HAP-1 (cell line): ENCODE data around the gene ANKRD45.
"Not testable (repeated sequence)": the region's sequence is repeated elsewhere in the genome, so short reads cannot be mapped to it uniquely, and the experiment has no call there.

Source experiments
- DNase-seq, 2 experiments: peaks; one replicate each; pipeline ENCODE4 v3.0.0-alpha.2; 2016 to 2020; ENCODE audit warnings: low spot score in 2 of 2
- H3K27me3 ChIP-seq: fragments of 250-450 bp; sonication (Bioruptor Pico); 2 replicates; pipeline ENCODE4 v1.5.1; 2020; ENCODE audit warnings: low read depth, mild to moderate bottlenecking, moderate library complexity
- H3K36me3 ChIP-seq: fragments of 250-450 bp; sonication (Bioruptor Pico); replicated peaks from 2 replicates; pipeline ENCODE4 v1.5.1; 2020; ENCODE audit warnings: mild to moderate bottlenecking
- H3K4me1 ChIP-seq: fragments of 250-450 bp; sonication (Bioruptor Pico); 2 replicates; pipeline ENCODE4 v1.5.1; 2020; ENCODE audit warnings: mild to moderate bottlenecking
- H3K4me3 ChIP-seq: fragments of 250-450 bp; sonication (Bioruptor Pico); 2 replicates; pipeline ENCODE4 v1.5.1; 2020; ENCODE audit warnings: mild to moderate bottlenecking, moderate library complexity
- H3K9me3 ChIP-seq: fragments of 250-450 bp; sonication (Bioruptor Pico); 2 replicates; pipeline ENCODE4 v1.5.1; 2020; ENCODE audit warnings: mild to moderate bottlenecking, moderate library complexity
- in situ Hi-C: fragments of 300-500 bp; cut with MboI; formaldehyde crosslinking; loops from 3 replicates; pipeline ENCODE4 v1.14.3; 2020; ENCODE audit warnings: low sequenced_read_pairs, inconsistent platforms, mixed read lengths

ANKRD45 gene, protein sequence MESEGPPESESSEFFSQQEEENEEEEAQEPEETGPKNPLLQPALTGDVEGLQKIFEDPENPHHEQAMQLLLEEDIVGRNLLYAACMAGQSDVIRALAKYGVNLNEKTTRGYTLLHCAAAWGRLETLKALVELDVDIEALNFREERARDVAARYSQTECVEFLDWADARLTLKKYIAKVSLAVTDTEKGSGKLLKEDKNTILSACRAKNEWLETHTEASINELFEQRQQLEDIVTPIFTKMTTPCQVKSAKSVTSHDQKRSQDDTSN

DNA sequence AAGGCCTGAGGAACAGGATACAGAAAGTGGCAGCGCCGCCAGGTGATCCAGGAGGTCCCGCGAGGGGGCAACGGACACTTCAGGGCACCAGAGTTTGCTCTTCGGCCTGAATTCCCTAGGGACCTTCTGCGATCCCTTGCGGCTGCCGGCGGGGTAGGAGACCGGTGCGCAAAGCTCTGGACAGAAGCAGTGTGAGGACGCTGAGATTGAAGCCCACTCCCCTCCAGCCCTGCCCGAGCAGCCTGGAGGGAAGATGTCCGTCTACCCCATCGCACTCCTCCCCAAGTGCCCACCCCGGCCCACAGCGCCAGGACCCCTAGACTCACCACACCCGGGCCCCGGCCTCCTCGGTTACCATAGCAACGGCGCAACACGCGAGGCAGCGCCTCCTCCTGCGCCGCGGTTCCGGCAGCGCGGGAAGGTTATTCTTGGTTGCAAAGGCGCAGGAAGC, at the start of gene ANKRD45:
Gene ANKRD45, minus strand, starts transcription at position 361 of the 451 bp plus-strand sequence. CDS start 10,433 bp downstream, outside the sequence.
- in situ Hi-C loops = no loop called here

DNA sequence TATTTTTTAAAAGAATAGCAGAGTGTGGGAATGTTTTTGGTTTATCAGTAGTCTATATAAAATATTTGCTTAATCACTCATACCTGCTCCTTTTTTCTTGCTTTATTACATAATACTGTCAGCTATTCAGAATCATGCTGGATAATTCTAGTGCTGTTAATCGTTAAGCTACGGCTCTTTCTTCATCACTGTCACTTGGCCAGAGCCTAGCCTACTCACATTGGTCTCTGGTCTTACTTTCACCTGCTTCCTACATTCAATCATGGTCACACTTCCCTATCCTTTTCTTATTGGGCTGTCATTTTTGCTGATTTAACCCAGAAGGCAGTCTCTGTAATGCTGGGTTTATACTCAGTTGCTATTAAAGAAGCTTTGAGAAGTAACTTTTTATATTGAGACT, 47.6 kb upstream of the ANKRD45 start:
- Histone ChIP-seq H3K27me3 (no peaks in the 10 kb centered on the region), H3K4me1 (peaks cover 4% of the 10 kb centered on the region; the same call in 1 of the 2 replicates), H3K36me3 (no peaks in the 10 kb centered on the region), H3K4me3 (no peak overlapping the region), H3K9me3 (no peaks in the 10 kb centered on the region)
- no peak for DNase-seq
- in situ Hi-C loops = no loop called here

More for the DNA sequence above, at the start of gene ANKRD45:
- H3K4me3 ChIP-seq = no peak within 1 kb of the TSS
- H3K9me3 ChIP-seq = no peaks in the 10 kb centered on the region
- H3K36me3 ChIP-seq = no peaks in the 10 kb centered on the region
- no peaks in the 10 kb centered on the region for H3K27me3 ChIP-seq
- H3K4me1 ChIP-seq = no peaks in the 10 kb centered on the region
- no peak for DNase-seq

DNA sequence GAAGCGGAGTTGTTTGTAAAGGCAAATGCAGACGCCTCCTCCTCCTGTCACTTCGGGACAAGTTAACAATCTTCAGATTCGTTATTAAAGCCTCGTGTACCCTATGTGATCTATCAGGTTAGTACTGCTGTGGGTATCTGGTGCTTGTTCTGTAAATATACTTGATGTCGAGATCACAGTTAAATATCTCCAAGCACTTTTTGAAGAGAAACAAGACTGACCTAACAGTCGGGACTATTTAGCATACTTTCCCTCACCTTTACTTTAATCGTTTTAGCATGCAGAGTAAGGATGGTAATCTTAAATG, 45.8 kb upstream of the ANKRD45 start:
- no peak for DNase-seq
- in situ Hi-C loops = no loop called here

DNA sequence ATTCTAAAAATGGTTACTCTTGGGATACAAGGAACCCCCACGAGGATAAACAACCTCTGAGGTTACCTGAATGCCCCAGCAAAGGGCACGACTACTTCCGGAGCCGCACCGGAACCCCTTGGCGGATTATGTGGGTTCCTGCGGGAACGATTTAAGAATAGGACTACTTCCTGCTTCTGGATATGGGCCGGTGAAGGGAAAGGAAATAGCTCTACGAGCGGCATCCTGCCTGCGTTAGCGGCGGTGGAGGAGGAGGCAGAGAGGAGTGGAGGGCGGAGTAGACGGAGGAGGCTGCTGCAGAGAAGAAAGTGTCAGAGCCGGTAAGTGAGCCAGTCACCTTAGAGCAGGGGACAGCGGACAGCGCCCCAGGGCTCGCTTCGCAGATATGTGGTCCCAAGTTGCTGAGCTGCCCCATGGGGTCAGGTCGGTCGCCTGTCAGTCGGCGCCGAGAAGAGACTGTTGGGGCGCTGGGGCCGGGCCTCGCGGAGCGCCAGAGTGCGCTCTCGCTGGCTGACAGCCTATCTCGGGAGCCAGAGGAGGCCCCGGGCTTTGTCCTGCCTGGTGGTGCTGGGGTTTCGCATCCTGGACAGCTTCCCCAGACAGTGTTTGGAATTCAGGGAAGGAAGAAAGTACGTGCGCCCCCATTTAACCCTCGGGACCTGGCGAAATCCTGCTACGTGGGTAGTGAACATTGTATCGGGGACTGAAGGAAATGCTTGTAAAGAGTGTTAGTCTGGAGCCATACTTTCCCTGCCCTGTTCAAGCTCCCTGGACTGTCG, 45.3 kb upstream of the ANKRD45 start, which contains the start of gene KLHL20:
Gene KLHL20, plus strand, starts transcription at position 223 of the 779 bp plus-strand sequence. CDS start 1,063 bp downstream, outside the sequence.
- Histone ChIP-seq H3K4me3 (peak within 1 kb of the TSS; percentile 84), H3K27me3 (peaks cover 5% of the 10 kb centered on the region; the same call in 1 of the 2 replicates), H3K4me1 (peaks cover 4% of the 10 kb centered on the region; the same call in 1 of the 2 replicates), H3K36me3 (no peaks in the 10 kb centered on the region), H3K9me3 (no peaks in the 10 kb centered on the region)
- DNase-seq = peak; percentile 88 to 89
- in situ Hi-C loops = no loop called here

More for the DNA sequence above, 45.8 kb upstream of the ANKRD45 start:
- H3K27me3 ChIP-seq = peaks cover 5% of the 10 kb centered on the region; the same call in 1 of the 2 replicates
- no peaks in the 10 kb centered on the region for H3K9me3 ChIP-seq
- H3K4me1 ChIP-seq = peaks cover 4% of the 10 kb centered on the region; the same call in 1 of the 2 replicates
- H3K36me3 ChIP-seq = no peaks in the 10 kb centered on the region
- peak overlapping the region; percentile 84 for H3K4me3 ChIP-seq

DNA sequence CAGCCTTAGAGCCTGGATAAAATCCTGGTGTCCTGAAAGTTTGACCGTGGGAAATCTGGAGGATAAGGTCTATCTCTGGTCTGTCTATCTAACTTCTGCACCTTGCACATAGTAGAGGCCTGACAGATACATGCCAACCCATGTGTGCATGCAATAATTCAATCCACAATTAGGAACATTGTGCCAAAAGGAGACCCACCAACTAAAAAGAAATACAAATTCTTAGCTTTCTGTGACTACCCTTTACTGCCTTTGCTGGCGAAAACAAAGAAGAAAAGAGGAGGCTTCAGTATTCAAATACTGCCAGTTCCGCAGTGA, 44.7 kb upstream of the ANKRD45 start:
- H3K4me1 ChIP-seq = peaks cover 4% of the 10 kb centered on the region; the same call in 1 of the 2 replicates
- H3K36me3 ChIP-seq = no peaks in the 10 kb centered on the region
- H3K9me3 ChIP-seq = no peaks in the 10 kb centered on the region
- peak overlapping the region; percentile 84 for H3K4me3 ChIP-seq
- in situ Hi-C loops = no loop called here
- peaks cover 5% of the 10 kb centered on the region; the same call in 1 of the 2 replicates for H3K27me3 ChIP-seq
- no peak for DNase-seq

DNA sequence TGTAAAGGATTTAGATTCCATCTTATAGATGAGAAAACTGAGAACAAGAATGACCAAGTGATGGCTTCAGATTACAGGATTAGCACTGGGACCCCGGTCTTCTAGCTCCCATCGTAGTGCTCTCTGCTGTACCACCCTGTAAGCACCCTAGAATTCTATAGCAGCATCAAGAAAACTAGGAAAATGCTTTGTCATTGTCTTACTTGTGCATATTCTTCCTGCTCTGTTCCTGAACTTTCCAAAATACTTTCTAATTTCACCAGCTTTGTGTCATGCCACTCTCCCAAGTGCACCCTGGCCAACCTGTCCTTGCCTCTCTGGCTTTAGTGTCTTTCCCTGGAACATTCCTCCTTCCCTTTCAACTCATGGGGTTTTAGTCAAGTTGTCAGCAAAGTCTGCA, 39.1 kb upstream of the ANKRD45 start:
- no peak for DNase-seq
- no peak overlapping the region for H3K4me3 ChIP-seq
- H3K9me3 ChIP-seq = no peaks in the 10 kb centered on the region
- peaks cover 9% of the 10 kb centered on the region for H3K27me3 ChIP-seq
- no peaks in the 10 kb centered on the region for H3K36me3 ChIP-seq
- no peaks in the 10 kb centered on the region for H3K4me1 ChIP-seq
- in situ Hi-C loops = no loop called here

DNA sequence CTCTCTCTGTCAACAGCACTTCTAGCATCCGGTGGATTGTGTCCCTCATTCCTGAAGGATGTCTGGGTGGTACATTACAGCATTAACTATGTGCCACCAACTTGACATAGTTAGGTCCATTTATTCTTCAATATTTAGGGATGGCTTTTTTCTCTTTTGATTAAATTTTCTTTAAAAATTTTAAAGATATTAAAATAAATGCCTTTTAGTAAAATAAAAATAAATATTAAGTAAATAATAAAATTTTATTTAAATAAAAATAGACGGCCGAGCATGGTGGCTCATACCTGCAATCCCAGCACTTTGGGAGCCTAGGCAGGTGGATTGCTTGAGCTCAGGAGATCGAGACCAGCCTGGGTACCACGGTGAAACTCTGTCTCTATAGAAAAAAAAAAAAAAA, 35.5 kb upstream of the ANKRD45 start:
- in situ Hi-C loops = no loop called here
- no peak for DNase-seq
- Histone ChIP-seq H3K4me1 (no peaks in the 10 kb centered on the region), H3K9me3 (no peaks in the 10 kb centered on the region), H3K36me3 (no peaks in the 10 kb centered on the region), H3K4me3 (no peak overlapping the region), H3K27me3 (peaks cover 4% of the 10 kb centered on the region)

DNA sequence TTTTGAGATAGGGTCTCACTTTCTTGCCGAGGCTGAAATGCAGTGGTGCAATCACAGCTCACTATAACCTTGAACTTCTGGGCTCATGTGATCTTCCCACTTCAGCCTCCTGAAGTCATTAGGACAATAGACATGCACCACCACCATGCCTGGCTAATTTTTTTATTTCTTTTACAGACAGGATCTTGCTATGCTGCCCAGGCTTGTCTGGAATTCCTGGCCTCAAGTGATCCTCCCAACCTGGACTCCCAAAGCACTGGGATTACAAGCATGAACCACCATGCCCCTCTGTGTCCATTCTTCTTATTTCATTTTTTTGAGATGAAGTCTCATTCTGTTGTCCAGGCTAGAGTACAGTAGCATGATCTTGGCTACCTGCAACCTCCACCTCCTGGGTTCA, 33.1 kb upstream of the ANKRD45 start:
- DNase-seq = no peak
- Histone ChIP-seq H3K36me3 (no peaks in the 10 kb centered on the region), H3K4me3 (no peak overlapping the region), H3K27me3 (no peaks in the 10 kb centered on the region), H3K4me1 (no peaks in the 10 kb centered on the region), H3K9me3 (no peaks in the 10 kb centered on the region)
- in situ Hi-C loops = no loop called here

DNA sequence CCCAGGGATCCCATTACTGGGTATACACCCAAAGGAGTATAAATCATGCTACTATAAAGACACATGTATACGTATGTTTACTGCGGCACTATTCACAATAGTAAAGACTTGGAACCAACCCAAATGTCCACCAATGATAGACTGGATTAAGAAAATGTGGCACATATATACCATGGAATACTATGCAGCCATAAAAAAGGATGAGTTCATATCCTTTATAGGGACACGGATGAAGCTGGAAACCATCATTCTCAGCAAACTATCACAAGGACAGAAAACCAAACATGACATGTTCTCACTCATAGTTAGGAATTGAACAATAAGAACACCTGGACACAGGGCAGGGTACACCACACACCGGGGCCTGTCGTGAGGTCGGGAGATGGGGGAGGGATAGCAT, 31.6 kb upstream of the ANKRD45 start:
- H3K27me3 ChIP-seq, H3K36me3 ChIP-seq, in situ Hi-C loops, H3K4me1 ChIP-seq, DNase-seq, H3K4me3 ChIP-seq, H3K9me3 ChIP-seq: not testable (repeated sequence)

DNA sequence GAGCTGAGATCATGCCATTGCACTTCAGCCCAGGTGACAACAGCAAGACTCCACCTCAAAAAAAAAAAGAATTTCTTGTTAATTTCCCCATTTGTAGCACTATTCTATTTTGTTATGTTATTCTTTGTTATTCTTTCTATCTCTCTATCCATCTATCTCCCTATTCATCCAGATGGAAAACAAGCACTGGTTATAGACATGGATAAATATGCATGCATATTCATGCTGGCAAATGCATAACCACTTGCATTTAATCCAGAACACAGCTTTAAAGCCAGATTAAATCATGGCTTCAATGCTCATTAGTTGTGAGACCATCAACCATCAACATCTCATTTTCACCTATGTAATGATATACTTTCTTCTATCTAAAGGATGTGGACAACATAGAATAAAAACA, 23.6 kb upstream of the ANKRD45 start:
- no peak for DNase-seq
- Histone ChIP-seq H3K27me3 (no peaks in the 10 kb centered on the region), H3K4me3 (no peak overlapping the region), H3K36me3 (no peaks in the 10 kb centered on the region), H3K4me1 (no peaks in the 10 kb centered on the region), H3K9me3 (0 out of 2 replicates have a peak, but pooled peaks cover 2% of the 10 kb centered on the region)
- in situ Hi-C loops = loop anchor here (25.0 kb wide), 1 partner anchor 256 kb away; no protein-coding TSS in a partner anchor

DNA sequence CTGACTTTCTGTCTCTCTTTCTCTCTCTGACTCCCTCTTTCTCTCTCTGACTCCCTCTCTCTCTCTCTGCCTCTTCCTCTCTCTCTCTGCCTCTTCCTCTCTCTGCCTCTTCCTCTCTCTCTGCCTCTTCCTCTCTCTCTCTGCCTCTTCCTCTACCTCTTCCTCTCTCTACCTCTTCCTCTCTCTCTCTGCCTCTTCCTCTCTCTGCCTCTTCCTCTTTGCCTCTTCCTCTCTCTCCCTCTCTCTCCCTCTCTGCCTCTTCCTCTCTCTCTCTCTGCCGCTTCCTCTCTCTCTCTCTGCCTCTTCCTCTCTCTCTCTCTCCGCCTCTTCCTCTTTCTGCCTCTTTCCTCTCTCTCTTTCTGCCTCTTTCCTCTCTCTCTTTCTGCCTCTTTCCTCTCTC, 18.6 kb upstream of the ANKRD45 start:
- H3K9me3 ChIP-seq = no peaks in the 10 kb centered on the region
- no peak for DNase-seq
- in situ Hi-C loops = loop anchor here (25.0 kb wide), 1 partner anchor 251 kb away; no protein-coding TSS in a partner anchor
- no peaks in the 10 kb centered on the region for H3K36me3 ChIP-seq
- H3K4me1 ChIP-seq = peaks cover 7% of the 10 kb centered on the region
- no peaks in the 10 kb centered on the region for H3K27me3 ChIP-seq
- no peak overlapping the region for H3K4me3 ChIP-seq

DNA sequence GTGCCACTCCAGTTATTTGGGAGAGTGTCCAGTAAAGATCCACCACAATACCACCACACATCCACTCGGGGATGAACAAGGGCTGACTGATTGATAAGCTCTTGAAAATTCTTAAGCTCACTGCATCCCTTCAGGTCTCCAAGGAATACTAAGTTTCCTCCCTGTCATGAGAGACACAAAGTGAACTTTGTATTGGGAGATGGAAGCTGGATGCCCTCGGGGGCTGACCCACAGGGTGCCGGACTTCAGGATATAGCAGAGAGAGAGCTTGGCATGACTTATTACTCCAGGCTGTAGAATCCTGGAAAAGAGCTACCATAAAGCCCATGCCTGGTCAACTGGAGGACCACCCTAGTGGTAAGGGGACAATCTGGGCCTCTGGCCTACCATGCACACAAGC, 15.5 kb upstream of the ANKRD45 start:
- in situ Hi-C loops = loop anchor here (25.0 kb wide), 1 partner anchor 248 kb away; no protein-coding TSS in a partner anchor
- peaks cover 24% of the 10 kb centered on the region for H3K4me1 ChIP-seq
- not testable (repeated sequence) for H3K36me3 ChIP-seq, DNase-seq, H3K27me3 ChIP-seq, H3K9me3 ChIP-seq, H3K4me3 ChIP-seq

DNA sequence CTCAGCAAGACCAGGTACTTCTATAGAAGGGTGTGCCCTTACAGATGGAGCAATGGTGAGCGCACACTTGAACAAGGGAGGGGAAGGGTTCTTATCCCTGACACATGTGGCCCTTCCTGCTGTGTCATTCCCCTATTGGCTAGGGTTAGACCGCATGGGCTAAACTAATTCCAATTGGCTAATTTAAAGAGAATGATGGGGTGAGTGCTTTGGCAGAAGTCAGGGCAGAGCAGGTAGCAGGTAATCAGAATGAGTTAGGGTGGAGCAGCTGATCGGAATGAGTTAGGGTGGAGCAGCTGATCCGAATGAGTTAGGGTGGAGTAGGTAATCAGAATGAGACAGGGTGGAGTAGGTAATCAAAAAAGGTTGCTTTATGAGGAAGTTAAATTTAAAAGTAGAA, 14.2 kb upstream of the ANKRD45 start:
- not testable (repeated sequence) for H3K36me3 ChIP-seq, H3K27me3 ChIP-seq, H3K4me3 ChIP-seq, DNase-seq, H3K9me3 ChIP-seq
- peaks cover 24% of the 10 kb centered on the region for H3K4me1 ChIP-seq
- in situ Hi-C loops = loop anchor here (25.0 kb wide), 1 partner anchor 247 kb away; no protein-coding TSS in a partner anchor

DNA sequence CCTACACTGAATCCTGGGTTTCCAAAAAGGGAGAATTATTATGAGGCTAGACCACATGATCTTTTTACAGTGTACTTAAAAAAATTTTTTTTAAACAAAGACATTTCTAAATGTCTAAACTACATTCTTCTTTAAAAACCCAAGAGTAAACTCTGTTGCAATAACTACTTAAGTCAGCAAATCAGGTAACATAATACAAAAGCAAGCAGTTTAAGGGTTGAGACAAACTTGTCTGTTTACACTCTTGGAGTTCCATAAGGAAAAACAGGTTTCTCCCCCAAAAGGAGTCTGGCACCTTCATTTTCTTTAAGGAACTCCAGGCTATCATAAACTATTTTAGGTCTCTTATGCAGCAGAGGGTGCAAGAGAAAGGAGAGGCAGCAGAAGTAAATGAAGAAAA, 12.5 kb upstream of the ANKRD45 start:
- peak in 1 of 2 experiments; percentile 5 for DNase-seq
- no peak overlapping the region for H3K4me3 ChIP-seq
- H3K36me3 ChIP-seq = no peaks in the 10 kb centered on the region
- H3K9me3 ChIP-seq = no peaks in the 10 kb centered on the region; the same call in 1 of the 2 replicates
- H3K4me1 ChIP-seq = peaks cover 24% of the 10 kb centered on the region
- H3K27me3 ChIP-seq = no peaks in the 10 kb centered on the region
- in situ Hi-C loops = loop anchor here (25.0 kb wide), 1 partner anchor 245 kb away; no protein-coding TSS in a partner anchor
